HG02970 (cell line): ENCODE results near the gene DHX30.

ENCODE experiments used
- ATAC-seq: cut with Tn5 transposase; IDR thresholded peaks from one replicate; pipeline ENCODE4 v1.9.1; 2021; ENCODE audit warnings: mild to moderate bottlenecking, moderate library complexity, moderate number of reproducible peaks; ENCODE audit not compliant: unreplicated experiment, low FRiP score

Gene DHX30

DNA sequence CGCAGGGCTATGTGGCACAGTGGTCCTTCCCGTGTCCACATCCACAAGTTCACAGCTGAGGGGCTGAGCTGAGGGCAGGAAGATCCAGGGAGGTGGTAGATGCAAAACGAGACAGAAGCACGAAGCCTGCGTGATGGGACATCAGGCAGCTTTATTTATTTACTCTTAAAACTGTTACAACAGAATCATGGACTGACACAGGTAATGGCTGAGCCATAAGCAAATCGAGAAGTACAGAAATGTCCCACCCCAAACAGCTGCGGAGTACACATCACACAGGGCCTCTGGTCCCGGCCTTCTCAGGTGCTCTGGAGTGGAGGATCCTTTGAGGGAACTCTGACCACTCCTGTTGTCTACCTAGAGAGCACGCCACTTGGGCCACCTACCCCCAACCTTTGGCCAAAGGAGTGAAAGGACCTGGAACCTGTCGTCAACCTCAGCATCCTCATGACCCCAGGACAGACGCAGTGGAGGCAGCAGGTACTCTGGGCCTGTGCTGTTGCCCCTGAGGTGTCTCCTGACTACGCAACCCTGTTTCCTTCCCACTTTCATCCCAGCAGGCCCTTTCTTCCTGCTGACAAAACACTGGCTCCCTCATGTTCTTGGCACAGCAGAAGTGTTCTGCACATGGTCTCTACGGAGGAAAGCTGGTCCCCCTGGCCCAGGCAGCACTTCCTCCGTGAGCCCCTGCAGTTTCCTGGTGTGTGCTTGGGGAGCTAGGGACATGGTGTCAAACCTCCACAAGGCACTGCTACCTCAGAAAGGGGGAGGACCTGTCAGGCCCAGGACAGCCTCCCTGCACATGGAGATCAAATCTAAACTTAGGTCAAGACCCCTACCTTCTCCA lies 47.8 kb downstream of the DHX30 start:
- ATAC-seq = no peak

DNA sequence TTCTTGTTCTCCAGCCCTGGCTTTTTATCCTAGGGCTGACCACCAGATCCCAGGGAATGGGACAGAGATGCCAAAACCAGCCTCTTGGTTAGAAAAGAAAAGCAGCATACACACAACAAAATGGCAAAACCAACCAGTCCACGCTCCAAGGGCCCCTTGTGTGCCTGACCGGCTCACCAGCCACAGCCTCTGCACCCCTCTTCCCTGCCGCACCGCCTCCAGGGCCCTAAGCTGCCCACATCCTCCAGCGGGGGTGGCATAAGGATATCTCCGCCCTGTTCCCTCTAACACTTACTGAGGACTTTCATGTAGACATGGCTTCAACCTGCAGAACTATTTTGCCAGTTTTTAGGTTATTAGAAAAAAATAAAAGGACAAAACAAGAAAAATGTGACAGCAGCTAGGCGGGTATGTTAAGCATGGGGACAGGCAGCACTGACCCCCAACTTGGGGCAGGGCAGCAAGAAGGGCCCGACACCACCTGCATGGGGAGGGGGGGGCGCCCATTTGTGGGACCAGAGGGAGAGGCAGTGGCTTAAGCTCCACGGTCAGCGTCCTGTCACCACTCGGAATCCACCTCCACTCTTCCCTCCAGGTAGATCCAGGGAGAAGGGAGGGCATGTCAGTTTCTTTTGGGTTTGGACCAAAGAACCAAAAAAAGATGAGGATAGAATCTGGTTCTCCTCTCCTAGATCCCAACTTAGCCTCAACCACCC lies 49.1 kb downstream of the DHX30 start:
- no peak for ATAC-seq

GRCh38 chr3:47852604-47853602 lies 50.0 kb downstream of the DHX30 start:
- ATAC-seq = no peak

GRCh38 chr3:47854267-47854666 lies 51.3 kb downstream of the DHX30 start:
- no peak for ATAC-seq

DNA sequence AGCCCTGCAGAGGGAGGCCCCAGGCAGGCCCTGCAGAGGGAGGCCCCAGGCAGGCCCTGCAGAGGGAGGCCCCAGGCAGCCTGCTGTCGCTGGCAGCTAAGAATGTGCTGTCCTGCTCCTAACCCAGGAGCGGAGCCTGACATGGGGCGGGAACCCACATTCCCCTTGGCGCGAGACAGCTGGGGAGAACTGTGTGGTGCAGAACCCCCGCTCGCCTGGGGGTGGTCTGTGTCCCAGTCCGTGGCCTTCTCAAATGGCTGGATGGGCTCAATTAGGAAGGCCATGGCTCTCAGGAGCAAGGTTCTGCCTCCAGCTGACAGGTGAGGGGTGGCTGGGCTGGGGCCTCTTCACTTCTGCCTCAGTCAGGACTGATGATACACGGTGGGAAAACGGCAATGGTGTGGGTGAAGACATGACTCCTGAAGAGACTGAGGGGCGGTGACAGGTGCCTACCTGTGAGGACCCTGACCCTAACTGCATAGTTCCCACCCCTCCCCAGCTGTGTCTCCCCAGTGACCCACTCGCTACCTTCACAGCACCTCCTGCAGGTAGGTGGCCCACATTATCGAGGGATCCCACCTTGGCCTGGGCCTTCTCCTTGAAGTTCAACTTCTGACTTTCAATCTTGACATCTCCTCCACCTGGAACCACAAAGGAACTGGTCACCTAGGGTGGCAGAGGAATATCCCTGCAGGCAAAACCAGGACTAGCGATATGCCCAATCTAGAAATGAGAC lies 52.0 kb downstream of the DHX30 start:
- no peak for ATAC-seq

GRCh38 chr3:47855461-47856383 lies 52.8 kb downstream of the DHX30 start:
- ATAC-seq = no peak

GRCh38 chr3:47856669-47857068 lies 53.7 kb downstream of the DHX30 start:
- ATAC-seq = no peak

DNA sequence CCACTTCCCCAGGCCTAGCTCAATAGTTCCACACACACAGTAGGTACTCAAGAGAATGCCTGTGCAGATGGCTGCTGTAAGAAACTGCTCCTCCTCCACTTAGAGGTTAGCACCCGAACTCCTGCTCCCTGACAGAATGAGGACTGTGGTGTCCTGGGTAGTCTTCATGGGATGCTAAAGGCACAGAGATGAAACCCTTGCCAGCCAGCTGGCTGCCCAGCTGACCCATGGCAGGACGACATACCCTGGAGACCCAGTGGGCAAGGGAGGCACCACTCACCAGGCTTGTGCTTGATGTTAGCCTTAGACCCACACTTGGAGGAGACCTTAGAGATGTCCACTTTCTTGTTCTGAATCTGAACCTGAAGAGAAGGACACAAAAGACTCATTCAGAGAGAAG lies 54.2 kb downstream of the DHX30 start:
- ATAC-seq = no peak

GRCh38 chr3:47859956-47860605 lies 57.1 kb downstream of the DHX30 start:
- ATAC-seq = no peak

- ATAC-seq = no peak
Observed at GRCh38 chr3:47863391-47864128, 60.6 kb downstream of the DHX30 start.

DNA sequence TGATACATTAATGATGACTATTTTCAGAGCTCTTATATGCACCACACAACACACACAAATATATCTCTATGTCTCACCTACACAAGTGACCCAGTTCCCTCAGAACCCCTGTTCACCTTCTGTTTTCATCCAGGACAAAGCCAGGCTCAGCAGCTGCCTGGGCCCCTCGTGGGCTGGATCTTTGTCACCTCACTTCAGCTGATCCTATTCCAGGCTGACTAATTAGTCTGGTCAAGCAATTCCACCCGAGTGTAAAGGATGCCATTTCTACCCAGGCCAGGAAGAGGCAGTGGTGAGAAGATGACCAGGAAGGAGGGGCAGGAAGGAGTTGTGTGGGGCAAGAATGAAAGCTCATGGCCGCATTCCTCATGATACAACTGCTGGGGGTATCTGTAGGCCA lies 62.3 kb downstream of the DHX30 start:
- no peak for ATAC-seq

DNA sequence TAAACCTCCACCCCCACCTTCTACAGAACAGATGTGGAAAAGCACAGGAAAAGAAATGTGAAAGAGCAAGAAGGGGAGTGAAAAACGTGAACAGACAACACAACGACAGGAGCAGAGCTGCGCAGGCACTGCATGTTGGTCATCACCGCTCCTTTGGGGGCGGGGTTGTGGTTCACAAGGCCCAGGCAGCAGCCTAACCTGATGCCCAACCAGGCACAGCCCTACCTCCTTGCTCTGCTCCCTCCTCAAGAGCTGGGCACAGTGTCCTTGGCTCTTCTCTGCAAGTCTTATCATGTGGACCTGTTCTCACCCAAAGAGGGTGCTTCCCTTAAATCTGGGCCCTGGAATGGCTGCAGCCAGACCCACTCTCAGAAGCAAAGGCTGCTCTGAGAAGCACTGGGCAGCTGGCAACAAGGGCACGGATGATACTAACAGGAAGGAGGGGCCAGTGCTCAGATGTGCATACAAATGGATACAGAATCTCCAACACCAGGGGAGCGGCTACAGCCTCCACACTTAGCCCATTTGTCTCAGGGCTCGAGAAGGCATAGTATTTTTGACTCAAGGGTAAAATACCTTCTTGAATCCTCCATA lies 64.6 kb downstream of the DHX30 start:
- no peak for ATAC-seq

- ATAC-seq = no peak
Observed at GRCh38 chr3:47868306-47868705, 65.4 kb downstream of the DHX30 start.

GRCh38 chr3:47870156-47870555 lies 67.2 kb downstream of the DHX30 start:
- no peak for ATAC-seq

- no peak for ATAC-seq
Observed at GRCh38 chr3:47870702-47871260, 67.8 kb downstream of the DHX30 start.

GRCh38 chr3:47871389-47871788 lies 68.5 kb downstream of the DHX30 start:
- ATAC-seq = no peak

- ATAC-seq = no peak
Observed at GRCh38 chr3:47872916-47873315, 70.0 kb downstream of the DHX30 start.
